ENCODE measurements around the gene NKAIN2. TPM values are rescaled to one million over a fixed set of nuclear protein-coding genes. Genes with fewer than 3 reads are reported as not detected.

Gene NKAIN2
- total RNA-seq, 1 donor from 2014 or later = not detected

GRCh38 chr6:124123617-124124209, 320.0 kb downstream of the NKAIN2 start:
- no peak for ATAC-seq

GRCh38 chr6:124131259-124131658, 327.6 kb downstream of the NKAIN2 start:
- intact Hi-C loops (cut with DNase I) = no loop called here
- Histone ChIP-seq H3K36me3 (no peaks in the 10 kb centered on the region), H3K27ac (no peak overlapping the region), H3K4me3 (no peak overlapping the region), H3K4me1 (no peaks in the 10 kb centered on the region), H3K9me3 (no peaks in the 10 kb centered on the region), H3K27me3 (no peaks in the 10 kb centered on the region)
- no peak for TF ChIP-seq CTCF (IDR thresholded peaks at IDR 0.05)
- no peak for ATAC-seq
- no peak for DNase-seq

More at GRCh38 chr6:124123617-124124209, 320.0 kb downstream of the NKAIN2 start:
- no peaks in the 10 kb centered on the region for H3K36me3 ChIP-seq
- H3K9me3 ChIP-seq = no peaks in the 10 kb centered on the region
- H3K4me3 ChIP-seq = no peak overlapping the region
- TF ChIP-seq CTCF (IDR thresholded peaks at IDR 0.05) = no peak
- H3K27ac ChIP-seq = no peak overlapping the region
- intact Hi-C loops (cut with DNase I) = no loop called here
- no peak for DNase-seq
- H3K4me1 ChIP-seq = no peaks in the 10 kb centered on the region
- no peaks in the 10 kb centered on the region for H3K27me3 ChIP-seq

- DNase-seq (no peak), ATAC-seq (no peak)
- Histone ChIP-seq H3K4me1 (no peaks in the 10 kb centered on the region), H3K36me3 (no peaks in the 10 kb centered on the region), H3K27me3 (no peaks in the 10 kb centered on the region), H3K27ac (no peak overlapping the region), H3K9me3 (no peaks in the 10 kb centered on the region), H3K4me3 (no peak overlapping the region)
- TF ChIP-seq CTCF (IDR thresholded peaks at IDR 0.05) = no peak
- intact Hi-C loops (cut with DNase I) = no loop called here
Measured at GRCh38 chr6:124131779-124132178, 328.1 kb downstream of the NKAIN2 start.

GRCh38 chr6:124132256-124132655, 328.6 kb downstream of the NKAIN2 start:
- intact Hi-C loops (cut with DNase I) = no loop called here
- DNase-seq = no peak
- TF ChIP-seq CTCF (IDR thresholded peaks at IDR 0.05) = no peak
- Histone ChIP-seq H3K9me3 (no peaks in the 10 kb centered on the region), H3K4me3 (no peak overlapping the region), H3K27me3 (no peaks in the 10 kb centered on the region), H3K27ac (no peak overlapping the region), H3K4me1 (no peaks in the 10 kb centered on the region), H3K36me3 (no peaks in the 10 kb centered on the region)
- no peak for ATAC-seq

- no peak overlapping the region for H3K27ac ChIP-seq
- no peaks in the 10 kb centered on the region for H3K36me3 ChIP-seq
- H3K4me3 ChIP-seq = no peak overlapping the region
- ATAC-seq = no peak
- no peak for DNase-seq
- no peaks in the 10 kb centered on the region for H3K27me3 ChIP-seq
- intact Hi-C loops (cut with DNase I) = no loop called here
- H3K9me3 ChIP-seq = no peaks in the 10 kb centered on the region
- TF ChIP-seq CTCF (IDR thresholded peaks at IDR 0.05) = no peak
- H3K4me1 ChIP-seq = no peaks in the 10 kb centered on the region
Measured at GRCh38 chr6:124142852-124143251, 339.2 kb downstream of the NKAIN2 start.

- Histone ChIP-seq H3K36me3 (no peaks in the 10 kb centered on the region), H3K27ac (no peak overlapping the region), H3K4me3 (no peak overlapping the region), H3K27me3 (no peaks in the 10 kb centered on the region), H3K9me3 (no peaks in the 10 kb centered on the region), H3K4me1 (no peaks in the 10 kb centered on the region)
- ATAC-seq (no peak), DNase-seq (no peak)
- TF ChIP-seq CTCF (IDR thresholded peaks at IDR 0.05) = no peak
- intact Hi-C loops (cut with DNase I) = no loop called here
Measured at GRCh38 chr6:124143435-124143834, 339.8 kb downstream of the NKAIN2 start.
